Epithelial cell of prostate (primary cell): ENCODE measurements around the gene AHR.

Source experiments
- DNase-seq: peaks from one replicate; pipeline ENCODE4 v3.0.0-alpha.2; 2011; ENCODE audit warnings: low read depth, low spot score
- H3K27ac ChIP-seq: fragments of 450-650 bp; 2 replicates; pipeline ENCODE4 v1.5.1; 2017; ENCODE audit warnings: mild to moderate bottlenecking

Gene AHR

DNA sequence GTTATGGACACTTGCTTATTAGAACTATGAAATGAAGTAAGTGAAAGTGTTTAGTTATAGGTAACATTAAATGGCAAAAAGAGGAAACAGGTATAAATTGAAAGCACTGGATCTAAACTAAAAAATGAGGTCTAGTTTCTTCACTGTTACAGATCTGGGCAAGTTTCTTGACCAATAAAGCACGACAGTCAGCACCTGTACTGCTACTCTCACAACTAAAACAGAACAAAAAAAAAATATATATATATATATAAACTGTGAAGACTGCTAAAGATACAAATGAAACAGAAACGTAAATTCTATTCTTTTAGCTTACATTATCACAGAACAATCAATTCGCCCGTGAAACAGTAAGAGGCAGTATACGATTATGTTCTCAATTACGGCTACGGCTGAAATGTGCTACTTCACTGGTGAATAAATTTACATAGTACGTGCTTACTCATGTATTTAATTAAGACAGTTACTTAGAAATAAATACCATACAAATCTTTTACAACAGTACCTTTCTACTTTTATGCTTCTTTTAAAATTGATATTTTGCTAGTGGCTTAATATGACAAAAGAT, 4.2 kb downstream of the AHR start:
- DNase-seq = no peak
- peak overlapping the region; percentile 88 for H3K27ac ChIP-seq

DNA sequence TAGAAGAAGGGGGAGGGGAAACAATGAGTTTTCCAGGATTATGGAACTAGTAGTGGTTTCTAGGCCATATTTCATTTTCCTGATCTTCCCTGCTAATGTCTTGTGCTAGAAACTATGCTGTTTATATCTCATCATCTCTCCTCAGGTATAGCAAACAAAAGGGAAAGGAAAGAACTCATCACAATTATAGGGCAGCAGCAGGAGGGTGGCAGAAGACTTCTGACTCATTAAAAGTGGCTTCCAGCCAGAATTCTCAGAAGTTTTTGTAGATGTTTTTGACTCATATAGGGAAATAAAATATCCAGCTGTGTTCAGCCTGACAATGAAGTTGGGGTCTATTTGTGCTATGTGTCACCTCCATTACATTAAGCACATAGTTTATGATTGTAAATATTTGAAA, 6.5 kb downstream of the AHR start:
- peak; percentile 86 for DNase-seq
- peak overlapping the region; percentile 88 for H3K27ac ChIP-seq

DNA sequence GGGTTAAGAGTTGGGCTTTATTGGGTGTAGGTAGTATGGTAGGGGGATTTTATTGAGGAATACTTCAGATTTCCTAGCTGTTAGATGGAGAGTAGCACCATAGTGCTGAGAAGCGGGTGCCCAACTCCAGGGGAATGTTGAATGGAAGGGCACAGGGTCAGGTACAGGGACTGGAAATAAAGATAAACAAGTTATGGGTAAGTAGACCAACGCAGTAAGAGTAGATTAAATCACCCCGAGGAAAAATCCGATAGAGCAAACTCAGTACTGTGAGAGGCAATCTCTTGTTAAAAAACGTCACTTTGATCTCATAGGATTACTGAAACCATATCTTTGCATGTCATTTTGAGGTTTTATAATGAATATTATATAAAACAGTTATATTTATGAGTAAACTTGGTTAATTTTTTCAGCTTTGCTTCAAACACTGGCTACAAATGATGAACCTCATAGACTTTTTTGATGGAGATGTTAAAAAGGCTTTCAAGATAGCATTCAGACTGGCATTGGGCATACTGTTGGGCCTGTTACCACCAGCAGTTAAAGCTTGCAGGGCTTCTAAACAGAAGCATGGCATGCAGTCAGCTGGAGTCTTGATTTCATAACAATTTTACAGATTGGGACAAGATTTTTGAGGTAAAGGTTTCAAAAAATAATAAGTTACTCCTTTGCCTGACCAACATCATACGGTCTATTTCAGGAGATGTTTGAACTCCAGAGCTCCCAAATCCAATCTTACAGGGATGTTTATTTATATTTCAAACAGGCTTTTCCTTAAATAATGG, 7.1 kb downstream of the AHR start:
- no peak for DNase-seq
- peak overlapping the region; percentile 88 for H3K27ac ChIP-seq

DNA sequence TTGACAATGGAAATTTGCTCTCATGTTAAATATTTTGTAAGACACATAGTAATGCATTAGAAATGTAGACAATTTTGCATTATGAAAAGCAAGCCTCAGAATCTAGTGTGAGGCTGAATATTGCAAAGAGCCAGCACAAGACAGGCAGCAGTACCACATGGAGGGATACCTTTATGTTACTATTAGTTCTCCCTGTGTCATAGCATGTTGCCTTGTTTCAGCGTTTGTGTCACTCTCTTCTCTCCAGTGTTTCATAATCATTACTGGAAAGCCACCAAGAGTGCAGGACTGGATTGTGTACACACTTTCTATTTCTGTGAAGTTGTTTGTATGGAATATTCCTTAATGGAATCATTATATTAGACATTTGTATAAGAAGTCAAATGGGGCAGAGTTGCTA, 8.5 kb downstream of the AHR start:
- no peak for DNase-seq
- H3K27ac ChIP-seq = no peak overlapping the region

DNA sequence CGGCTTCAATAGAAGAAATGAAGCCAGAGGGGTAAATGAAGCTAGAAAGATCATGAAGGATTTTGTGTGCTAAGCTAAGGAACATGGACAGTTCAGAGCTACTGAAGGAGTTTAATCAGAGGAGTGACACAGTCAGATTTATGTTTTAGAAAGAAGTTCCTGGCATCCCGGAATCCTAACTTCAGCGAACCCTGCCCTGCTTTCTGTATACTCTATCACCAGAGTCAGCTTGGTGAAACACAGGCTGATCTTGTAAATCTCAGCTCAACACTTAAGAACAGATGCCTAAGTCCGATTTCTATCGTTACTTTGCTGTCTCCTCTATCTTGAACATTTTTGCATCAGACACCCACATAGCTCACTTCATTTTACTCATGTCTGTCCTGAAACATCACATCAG, 9.1 kb downstream of the AHR start:
- DNase-seq = no peak
- H3K27ac ChIP-seq = no peak overlapping the region

DNA sequence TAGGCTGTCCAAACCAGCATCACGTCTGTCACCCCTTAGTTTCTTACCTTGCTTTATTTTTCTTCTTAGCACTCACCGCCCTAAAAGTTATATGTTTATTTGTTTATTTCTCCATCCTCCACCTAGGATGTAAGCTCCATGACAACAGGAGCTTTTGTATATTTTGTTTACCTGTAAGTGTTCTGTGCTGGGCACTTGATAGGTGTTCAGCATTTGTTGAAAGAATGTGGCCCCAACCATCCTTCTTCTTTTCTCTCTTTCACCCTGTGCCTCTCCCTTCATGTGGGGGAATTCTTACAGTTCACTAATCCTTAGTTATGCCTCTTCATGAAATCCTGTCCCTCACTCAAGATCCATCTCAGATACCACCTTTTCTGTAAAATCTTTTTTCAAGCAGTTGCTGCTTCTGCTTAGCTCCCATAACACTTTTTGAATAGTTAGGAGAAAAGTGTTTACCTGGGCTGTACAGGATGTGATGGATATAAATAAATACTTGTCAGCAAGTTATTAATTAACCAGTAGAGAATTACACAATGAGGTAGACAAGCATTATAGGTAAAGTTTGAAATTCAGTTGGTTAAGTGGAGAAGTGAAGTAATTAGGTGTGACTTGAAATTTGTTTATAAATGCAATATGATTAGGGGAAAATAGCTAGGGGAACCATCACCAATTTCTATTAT, 9.7 kb downstream of the AHR start:
- DNase-seq = no peak
- no peak overlapping the region for H3K27ac ChIP-seq

DNA sequence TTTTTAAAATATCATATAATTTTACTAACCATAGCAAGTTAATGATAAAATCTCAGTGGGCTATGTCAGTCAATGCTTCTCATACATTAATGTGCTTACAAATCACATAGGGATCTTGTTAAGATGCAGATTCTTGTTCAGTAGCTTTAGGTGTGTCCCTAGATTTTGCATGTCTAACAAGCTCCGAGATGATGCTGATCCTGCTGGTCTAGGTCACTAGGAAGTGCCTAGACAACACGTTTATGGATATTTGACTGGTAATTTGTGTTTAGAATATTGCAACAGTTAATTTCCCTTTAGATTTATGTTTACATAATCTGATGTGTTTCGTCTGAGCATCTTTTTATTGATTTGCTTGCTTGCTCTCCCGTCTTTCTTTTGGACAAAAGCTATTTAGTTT, 12.7 kb downstream of the AHR start:
- no peak for DNase-seq
- no peak overlapping the region for H3K27ac ChIP-seq

DNA sequence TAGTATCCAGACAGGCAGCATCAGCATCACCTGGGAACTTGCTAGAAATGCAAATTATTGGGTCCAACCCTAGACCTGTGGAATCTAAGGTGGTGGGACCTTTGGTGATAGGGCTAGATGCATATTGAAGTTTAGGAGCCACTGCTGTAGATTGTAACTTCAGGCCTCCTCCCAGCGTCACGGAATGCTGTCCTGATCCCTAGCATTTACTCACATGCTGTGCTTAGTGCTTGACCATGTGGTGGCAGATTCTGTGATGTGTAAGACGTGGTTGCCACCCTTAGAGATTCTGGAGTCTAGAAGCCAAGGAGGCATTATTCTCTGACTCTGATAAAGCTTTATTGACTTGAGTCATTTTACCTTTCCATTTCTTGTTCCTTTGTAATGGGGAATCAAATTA, 13.5 kb downstream of the AHR start:
- no peak overlapping the region for H3K27ac ChIP-seq
- no peak for DNase-seq

DNA sequence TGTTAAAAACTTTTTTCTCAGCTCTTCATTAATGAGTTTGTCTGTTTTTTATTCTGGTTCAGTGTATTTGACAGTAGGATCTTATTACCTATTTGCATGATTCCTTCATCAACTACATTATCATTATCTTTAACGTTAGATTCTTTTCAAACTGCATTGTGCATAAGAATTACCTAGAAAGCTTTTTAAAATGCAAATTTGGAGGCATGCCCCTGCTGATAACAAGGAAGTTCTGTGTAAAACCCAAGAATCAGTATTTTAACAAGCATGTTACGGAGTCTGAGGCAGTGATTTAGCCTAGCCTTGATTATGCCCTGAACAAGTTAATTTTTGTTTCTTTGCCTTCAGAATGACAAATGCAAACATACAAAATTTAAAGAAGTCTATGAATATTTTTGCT, 14.2 kb downstream of the AHR start:
- H3K27ac ChIP-seq = no peak overlapping the region
- DNase-seq = no peak

DNA sequence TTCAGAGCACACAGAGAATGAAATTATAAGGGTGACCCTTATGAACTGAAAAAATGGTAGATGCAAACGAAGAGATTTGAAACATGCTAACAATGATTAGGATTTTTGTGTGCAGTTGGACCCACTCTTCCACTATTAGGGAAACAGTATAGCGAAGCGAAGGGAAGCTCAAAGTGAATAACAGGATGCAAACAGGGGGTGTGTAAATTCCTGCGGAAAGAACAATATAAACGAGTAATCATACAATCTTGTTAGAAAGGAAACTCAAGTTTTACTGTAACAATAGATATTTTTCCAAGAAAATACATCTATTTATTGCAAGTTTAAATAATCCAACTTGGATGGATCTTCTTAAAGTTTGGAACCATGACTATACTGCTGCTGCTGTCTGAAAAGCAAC, 14.7 kb downstream of the AHR start:
- DNase-seq = no peak
- no peak overlapping the region for H3K27ac ChIP-seq

DNA sequence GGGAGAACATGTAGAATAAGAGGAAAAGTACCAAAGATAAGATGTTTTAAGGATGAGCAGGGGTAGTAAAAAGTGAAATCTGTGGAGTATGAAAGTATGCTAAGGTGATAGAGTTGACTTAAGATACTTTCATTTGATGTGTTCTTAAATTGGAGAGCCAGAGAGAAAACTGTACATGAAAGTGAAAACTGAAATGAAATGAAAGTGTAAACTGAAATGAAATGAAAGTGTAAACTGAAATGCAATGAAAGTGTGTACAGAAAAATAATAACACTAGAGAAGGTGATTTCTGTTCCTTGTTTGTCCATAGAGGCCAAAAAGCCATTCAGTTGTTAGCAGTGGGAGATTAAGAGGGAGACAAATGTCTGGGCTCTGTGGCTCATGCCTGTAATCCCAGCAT, 17.5 kb downstream of the AHR start:
- no peak for DNase-seq
- no peak overlapping the region for H3K27ac ChIP-seq

DNA sequence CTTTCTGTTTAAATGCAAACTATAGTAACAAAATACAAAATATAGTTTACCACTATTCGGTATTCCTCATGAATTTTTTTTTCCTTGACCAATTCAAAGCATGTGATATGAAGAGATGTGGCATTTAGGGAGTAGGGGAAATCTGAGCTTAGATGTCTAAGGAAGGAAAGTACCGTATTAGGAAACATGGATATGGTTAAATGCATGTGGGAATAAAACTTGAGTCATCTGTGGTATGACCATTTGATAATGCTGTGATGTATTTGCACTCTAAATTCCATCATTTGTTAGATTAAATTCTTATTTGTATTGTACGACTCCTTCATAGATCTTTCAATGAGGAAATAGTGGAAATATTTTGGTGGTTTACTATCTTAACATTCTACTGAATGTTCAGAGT, 19.7 kb downstream of the AHR start:
- no peak for DNase-seq
- H3K27ac ChIP-seq = no peak overlapping the region

DNA sequence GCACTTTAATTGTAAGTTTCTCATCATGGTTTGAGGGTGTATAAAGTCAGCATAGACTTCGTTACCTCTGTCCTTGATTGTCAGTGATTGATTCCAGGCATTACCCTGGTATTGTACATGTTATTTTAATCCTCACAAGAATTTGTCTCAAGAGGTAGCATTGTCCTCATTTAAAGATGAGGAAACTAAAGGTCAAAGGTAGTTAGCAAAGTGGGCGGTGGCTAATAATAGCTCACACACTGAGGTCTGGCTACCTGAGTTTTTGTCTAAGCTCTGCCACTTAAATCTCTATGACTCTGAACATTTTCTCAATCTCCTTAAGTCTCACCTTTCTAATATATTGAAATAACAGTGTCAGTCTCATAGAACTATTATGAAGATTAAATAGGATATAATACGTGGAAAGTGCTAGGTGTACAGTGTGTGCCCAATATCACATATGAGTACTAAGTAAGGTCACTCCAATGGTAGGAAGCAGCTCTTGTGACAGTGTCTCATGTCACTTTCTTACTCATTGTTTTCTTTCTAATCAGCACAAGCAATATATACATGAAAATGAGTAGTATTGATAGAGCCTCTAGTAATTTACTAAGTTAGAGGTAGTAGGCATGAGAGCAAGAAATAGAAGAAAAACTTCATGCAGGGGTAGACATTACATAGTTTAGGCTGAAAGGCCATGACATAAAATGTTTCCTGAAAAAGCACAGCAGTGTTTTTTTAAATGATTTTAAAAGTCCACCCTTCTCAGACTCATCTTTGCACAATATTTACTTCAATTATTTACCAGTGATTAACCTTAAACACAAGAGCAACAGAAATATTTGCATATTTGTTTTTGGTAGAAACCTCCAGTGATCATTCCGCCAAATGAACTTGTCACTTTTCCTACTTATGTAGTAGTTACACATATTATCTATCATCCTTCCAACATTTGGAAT, 21.0 kb downstream of the AHR start:
- peak overlapping the region; percentile 2 for H3K27ac ChIP-seq
- no peak for DNase-seq

DNA sequence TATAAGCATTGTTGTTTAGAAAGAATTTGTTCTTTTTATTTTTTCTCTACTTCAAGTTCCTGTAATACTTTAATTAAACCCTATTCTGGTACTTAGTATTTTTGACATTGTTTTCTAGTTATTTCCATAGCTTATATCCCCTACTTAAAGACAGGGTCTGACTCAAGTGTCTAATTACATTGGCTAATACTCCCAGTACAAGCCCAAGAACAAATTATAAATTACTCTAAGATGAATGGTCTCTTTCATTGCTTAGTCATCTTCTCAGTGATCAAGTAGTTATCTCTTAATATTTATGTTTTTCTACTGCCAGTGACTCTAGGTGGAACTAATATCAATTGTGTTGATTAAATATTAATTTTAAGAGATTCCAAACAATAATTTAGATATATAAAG, 21.6 kb downstream of the AHR start:
- DNase-seq = no peak
- peak overlapping the region; percentile 2 for H3K27ac ChIP-seq

DNA sequence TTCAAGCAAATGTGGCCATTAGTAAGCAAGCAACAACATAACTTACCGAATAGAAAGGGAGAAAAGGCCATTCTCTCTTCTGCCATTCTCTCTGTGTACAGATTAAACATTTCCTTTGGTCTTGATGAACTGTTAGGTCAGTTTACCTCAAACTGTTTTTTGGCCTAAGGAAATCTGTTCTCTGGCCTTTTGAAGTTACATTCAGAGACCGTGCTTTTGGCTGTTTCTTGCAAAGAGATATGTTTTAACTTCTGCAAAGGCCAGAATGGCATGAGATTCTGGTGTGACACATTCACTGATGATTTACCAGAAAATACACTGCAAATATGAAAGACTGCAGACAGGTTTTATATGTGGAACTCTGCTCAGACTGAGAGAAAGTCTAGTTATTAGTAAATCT, 22.2 kb downstream of the AHR start:
- DNase-seq = no peak
- peak overlapping the region; percentile 2 for H3K27ac ChIP-seq

DNA sequence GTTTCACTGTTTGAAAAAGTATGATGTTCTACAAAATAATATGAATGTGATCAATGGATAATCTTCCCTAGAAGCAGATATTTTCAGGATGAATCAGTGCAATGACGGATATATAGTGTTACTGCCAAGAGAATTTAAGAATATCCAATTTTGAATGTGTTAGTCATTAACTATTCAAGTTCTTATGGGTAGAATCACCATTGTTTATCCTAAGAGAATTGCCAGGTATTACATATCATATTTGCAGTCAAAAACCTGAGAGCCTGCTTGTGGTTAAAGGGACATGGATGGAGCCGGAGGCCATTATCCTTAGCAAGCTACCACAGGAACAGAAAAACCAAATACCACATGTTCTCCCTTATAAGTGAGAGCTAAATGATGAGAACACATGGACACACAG, 26.9 kb downstream of the AHR start:
- DNase-seq = no peak
- H3K27ac ChIP-seq = peak overlapping the region; percentile 78

DNA sequence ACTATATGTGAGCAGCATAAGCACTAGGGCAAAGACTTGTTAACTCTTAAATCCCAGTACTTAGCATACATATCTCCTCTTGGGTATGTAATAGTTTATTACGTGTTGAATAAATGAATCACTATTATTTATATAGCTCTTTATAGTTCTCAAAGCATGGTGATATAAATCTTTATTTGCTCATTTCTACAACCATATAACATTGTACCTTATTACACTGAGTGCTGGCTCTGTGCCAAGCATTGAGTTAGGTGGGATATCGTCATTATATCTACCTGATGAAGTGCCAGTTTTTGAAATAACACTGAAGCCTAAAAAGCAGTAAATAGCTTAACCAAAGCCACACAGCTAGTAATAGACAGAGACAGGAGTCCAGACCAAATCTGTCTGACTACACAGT, 27.9 kb downstream of the AHR start:
- peak overlapping the region; percentile 78 for H3K27ac ChIP-seq
- DNase-seq = no peak

DNA sequence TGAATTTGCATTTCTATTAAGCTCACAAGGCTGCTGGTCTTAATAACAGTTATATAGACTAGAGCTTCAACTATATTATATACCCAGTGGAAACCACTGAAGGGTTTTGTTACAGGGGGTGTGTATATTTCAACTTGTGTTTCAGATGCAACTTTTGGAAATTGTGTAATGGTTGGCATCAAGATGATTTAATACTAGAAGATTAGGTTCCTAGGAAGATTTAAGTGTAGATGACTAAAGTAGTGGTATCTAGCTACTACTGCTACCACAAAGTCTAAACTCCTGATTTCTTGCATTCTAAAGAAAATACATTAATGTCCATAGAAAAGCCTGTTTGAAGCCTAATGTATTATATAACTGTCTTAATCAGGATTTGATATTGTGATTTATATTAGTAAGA, 30.2 kb downstream of the AHR start:
- no peak for DNase-seq
- no peak overlapping the region for H3K27ac ChIP-seq

DNA sequence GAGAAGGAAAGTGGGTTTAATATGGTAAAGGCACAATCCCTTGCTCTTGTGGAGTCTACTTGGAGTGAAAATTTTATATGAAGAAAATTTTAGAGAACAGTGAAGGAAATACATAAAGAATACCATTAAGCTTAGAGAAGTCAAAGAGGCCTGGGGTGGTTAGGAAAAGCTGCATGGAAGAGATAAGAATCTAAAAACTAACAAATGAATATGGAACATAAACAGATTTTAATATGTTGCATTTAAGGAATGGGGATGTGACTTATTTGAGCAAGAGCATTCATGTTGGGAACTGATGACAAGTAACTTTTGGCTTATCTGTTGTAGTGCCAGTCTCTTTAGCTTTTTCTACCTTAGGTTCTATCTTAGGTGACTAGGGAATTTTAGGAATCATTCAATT, 31.0 kb downstream of the AHR start:
- no peak overlapping the region for H3K27ac ChIP-seq
- DNase-seq = no peak

DNA sequence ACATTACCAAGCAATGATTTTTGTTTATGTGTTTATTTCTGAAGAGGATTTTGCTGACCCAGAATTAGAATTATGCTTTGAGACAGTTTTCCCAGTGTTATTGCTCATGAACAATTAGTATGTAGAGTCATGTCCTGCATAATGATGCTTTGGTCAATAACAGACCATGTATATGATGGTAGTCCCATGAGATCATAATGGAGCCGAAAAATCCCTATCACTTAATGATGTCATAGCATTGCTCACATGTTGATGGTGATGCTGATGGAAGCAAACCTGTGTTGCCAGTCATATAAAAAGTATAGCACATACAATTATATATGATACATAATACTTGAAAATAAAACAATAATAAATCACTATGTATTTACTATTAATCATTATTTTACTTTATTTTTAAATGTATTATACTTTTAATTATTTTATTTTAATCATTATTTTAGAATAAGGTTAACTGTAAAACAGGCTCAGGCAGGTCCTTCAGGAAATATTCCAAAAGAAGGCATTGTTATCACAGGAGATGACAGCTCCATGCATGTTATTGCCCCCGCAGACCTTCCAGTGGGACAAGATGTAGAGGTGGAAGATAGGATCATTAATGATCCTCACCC, 33.5 kb downstream of the AHR start:
- no peak overlapping the region for H3K27ac ChIP-seq
- no peak for DNase-seq
